Measurements from ENCODE around the gene ZNF556.
A peak's percentile ranks its signal among the peaks of the same experiment; 100 is the strongest.

Gene ZNF556

GRCh38 chr19:2867025-2867991 is at the start of gene ZNF556:
Gene ZNF556 (plus strand): TSS chr19:2867335. CDS start chr19:2867422, 87 bp downstream.
- no peak for DNase-seq

GRCh38 chr19:2819540-2820111 is 47.5 kb upstream of the ZNF556 start, which contains the start of gene ZNF554:
Gene ZNF554 (plus strand): TSS chr19:2819868. CDS start chr19:2820072, 204 bp downstream.
- peak; percentile 92 for DNase-seq

- DNase-seq, result no peak
Observed at GRCh38 chr19:2820112-2820702, 46.9 kb upstream of the ZNF556 start.

GRCh38 chr19:2822846-2823245 is 44.3 kb upstream of the ZNF556 start:
- DNase-seq, result no peak

- DNase-seq, result no peak
Observed at GRCh38 chr19:2823646-2824045, 43.5 kb upstream of the ZNF556 start.

GRCh38 chr19:2824129-2824528 is 43.0 kb upstream of the ZNF556 start:
- no peak for DNase-seq

- DNase-seq, result no peak
Observed at GRCh38 chr19:2827022-2827421, 40.1 kb upstream of the ZNF556 start.

- DNase-seq, result no peak
Observed at GRCh38 chr19:2827840-2828489, 39.2 kb upstream of the ZNF556 start.

GRCh38 chr19:2834294-2834871 is 32.8 kb upstream of the ZNF556 start:
- no peak for DNase-seq

GRCh38 chr19:2837430-2837829 is 29.7 kb upstream of the ZNF556 start:
- no peak for DNase-seq

- DNase-seq, result peak; percentile 98
Observed at GRCh38 chr19:2840794-2841791, 26.0 kb upstream of the ZNF556 start, which contains the start of gene ZNF555. Gene ZNF555 (plus strand): TSS chr19:2841475. CDS start chr19:2841573, 98 bp downstream.

GRCh38 chr19:2841855-2842574 is 25.1 kb upstream of the ZNF556 start:
- DNase-seq, result no peak

GRCh38 chr19:2845107-2845506 is 22.0 kb upstream of the ZNF556 start:
- no peak for DNase-seq

- no peak for DNase-seq
Observed at GRCh38 chr19:2846180-2846894, 20.8 kb upstream of the ZNF556 start.

GRCh38 chr19:2847507-2847906 is 19.6 kb upstream of the ZNF556 start:
- no peak for DNase-seq

- DNase-seq, result no peak
Observed at GRCh38 chr19:2848616-2849015, 18.5 kb upstream of the ZNF556 start.

- DNase-seq, result no peak
Observed at GRCh38 chr19:2850256-2850925, 16.7 kb upstream of the ZNF556 start.

GRCh38 chr19:2852598-2852997 is 14.5 kb upstream of the ZNF556 start:
- no peak for DNase-seq

- DNase-seq, result no peak
Observed at GRCh38 chr19:2853015-2853606, 14.0 kb upstream of the ZNF556 start.

Measured in DMS79 treated with DMSO at 0.1 percent for 48 hours (cell line).